Left forelimb (tissue), 1 donor: Measurements from ENCODE around the gene POLRMT.
"Not testable (repeated sequence)": the region's sequence is repeated elsewhere in the genome, so short reads cannot be mapped to it uniquely, and the experiment has no call there.

Experiments
- DNase-seq: peaks from one replicate; pipeline ENCODE4 v3.0.0-alpha.2; 2018; ENCODE audit warnings: low spot score

Gene POLRMT

DNA sequence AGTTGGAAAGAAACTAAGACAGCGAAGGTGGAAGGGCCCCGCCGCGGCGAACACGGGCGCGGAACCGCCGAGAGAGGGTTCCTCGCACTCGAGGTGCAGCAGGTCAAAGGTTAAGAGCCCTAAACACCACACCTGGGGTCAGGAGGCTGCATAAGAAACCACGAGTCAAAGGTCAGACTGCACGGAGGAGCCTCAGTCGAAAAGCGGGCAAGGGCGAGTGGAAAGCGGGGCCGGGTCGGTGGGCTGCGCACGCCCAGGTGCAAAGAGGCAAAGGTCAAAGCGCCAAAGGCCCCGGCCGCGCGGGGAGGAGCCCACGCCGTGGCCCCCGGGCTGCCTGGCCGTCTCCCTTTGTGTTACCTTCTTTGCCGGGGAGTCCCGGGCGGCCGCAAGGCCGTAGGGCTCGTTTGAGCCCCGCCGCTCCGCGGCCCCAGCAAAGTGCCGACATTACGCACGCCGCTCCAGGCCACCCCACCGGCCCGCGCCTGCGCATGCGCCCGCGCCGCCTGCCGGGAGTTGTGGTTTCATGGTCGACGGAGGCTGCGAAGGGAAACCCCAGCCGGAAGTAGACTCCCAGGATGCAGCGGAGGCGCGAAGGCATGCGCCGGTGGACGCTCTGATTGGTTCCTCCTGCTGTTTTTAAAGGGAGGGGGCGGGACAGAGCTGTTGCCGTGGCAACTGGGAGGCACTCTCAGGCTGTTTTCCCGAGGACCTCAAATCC is at the start of gene POLRMT:
Gene POLRMT (minus strand): TSS at position 470 of the 718 bp plus-strand sequence. CDS start 25 bp downstream, at position 445.
- peak; percentile 98 for DNase-seq

DNA sequence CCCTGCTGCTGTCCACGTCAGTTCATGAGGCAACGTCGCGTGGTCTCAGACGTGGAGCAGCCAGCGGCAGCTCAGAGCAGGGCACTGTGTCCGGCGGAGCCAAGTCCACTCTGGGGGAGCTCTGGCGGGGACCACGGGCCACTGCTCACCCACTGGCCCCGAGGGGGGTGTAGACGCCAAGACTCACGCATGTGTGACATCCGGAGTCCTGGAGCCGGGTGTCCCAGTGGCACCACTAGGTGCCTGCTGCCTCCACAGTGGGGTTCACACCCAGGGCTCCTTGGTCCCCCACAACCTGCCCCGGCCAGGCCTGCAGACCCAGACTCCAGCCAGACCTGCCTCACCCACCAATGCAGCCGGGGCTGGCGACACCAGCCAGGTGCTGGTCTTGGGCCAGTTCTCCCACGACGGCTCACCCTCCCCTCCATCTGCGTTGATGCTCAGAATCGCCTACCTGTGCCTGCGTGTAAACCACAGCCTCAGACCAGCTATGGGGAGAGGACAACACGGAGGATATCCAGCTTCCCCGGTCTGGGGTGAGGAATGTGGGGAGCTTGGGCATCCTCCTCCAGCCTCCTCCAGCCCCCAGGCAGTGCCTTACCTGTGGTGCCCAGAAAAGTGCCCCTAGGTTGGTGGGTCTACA is 49.5 kb upstream of the POLRMT start:
- no peak for DNase-seq

DNA sequence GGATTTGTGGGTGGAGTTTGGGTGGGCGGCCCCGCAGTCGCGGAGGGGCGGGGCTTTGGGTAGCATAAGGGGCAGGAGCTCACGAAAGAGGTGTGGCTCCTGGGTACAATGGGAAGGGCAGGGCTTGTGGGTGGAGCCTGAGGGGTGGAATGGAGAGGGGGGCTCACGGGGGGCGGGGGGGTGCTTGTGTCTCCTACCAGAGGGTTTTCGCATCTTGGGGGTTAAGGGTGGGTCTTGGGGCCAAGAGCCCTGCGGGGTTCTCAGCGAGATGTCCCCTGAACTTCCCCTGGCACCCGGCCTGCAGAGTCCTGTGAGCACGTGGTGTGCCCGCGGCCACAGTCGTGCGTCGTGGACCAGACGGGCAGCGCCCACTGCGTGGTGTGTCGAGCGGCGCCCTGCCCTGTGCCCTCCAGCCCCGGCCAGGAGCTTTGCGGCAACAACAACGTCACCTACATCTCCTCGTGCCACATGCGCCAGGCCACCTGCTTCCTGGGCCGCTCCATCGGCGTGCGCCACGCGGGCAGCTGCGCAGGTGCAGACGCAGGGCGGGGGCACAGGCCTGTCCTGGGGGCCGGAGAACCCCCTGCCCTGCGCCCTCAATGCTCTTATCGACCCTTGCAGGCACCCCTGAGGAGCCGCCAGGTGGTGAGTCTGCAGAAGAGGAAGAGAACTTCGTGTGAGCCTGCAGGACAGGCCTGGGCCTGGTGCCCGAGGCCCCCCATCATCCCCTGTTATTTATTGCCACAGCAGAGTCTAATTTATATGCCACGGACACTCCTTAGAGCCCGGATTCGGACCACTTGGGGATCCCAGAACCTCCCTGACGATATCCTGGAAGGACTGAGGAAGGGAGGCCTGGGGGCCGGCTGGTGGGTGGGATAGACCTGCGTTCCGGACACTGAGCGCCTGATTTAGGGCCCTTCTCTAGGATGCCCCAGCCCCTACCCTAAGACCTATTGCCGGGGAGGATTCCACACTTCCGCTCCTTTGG is 48.0 kb upstream of the POLRMT start:
- DNase-seq = no peak

DNA sequence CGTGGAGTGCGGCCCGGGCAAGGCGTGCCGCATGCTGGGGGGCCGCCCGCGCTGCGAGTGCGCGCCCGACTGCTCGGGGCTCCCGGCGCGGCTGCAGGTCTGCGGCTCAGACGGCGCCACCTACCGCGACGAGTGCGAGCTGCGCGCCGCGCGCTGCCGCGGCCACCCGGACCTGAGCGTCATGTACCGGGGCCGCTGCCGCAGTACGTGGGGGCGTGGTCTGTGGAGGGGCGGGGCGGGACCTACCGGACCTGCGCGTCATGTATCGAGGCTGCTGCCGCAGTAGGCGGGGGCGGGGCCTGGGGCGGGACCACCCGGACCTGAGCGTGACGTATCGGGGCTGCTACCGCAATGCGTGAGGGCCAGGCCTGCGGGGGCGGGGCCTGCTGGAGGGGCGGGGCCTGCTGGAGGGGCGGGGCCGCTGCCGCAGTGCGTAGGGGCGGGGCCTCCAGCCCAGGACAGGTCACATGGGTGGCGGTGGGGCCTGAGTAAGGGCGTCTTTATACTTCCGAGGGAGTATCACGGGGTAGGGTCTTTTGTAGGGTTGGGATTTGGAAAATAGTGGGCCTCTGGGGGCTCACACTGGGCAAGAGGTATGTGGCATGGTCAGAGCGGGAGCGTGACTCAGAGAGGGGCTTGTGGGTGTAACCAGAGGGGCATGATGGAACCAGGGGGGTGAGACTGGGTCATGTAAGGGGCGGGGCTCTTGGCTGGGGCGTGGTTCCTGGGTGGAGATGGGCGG is 47.1 kb upstream of the POLRMT start:
- DNase-seq = peak; percentile 100

DNA sequence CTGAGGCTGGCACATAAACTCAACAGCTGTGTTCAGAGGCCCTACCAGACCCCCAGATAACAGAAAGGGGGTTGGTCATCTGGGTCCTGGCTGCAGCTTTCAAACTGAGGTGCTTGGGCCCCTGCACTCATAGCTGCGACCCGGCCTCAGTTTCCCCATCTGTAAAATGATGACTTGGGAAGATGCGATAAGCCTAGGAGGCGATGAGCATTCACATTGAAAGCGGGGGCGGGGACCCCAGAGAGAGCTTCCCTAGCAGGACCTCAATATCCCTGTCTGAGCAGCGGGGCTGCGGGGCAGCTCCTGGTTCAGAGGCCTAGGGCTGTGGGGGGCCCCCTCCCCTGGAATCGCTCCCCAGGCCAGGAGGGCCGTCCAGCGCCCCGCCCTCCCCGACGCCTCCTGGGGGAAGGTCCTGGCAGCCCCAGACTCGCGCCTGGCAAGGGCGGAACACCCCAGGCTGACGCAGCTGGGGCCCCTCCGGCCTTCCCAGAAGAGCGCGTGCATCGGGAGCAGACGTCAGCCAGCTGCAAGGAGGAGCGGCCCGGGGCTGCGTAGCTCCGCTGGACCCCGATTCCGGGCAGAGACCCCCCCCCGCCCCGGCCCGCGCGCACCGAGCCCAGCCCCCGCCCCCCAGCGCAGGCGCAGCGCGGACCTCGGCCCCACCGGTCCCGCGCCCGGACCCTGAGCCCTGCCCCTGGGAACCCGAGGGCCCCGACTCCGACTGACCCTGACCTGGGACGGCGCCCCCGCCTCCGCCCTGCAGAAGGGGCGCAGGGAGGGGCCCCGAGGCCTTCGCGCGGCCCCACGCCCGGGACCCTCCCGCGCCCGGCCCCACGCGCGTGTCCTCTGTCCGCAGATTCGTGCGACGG is 46.3 kb upstream of the POLRMT start:
- DNase-seq = peak; percentile 87

DNA sequence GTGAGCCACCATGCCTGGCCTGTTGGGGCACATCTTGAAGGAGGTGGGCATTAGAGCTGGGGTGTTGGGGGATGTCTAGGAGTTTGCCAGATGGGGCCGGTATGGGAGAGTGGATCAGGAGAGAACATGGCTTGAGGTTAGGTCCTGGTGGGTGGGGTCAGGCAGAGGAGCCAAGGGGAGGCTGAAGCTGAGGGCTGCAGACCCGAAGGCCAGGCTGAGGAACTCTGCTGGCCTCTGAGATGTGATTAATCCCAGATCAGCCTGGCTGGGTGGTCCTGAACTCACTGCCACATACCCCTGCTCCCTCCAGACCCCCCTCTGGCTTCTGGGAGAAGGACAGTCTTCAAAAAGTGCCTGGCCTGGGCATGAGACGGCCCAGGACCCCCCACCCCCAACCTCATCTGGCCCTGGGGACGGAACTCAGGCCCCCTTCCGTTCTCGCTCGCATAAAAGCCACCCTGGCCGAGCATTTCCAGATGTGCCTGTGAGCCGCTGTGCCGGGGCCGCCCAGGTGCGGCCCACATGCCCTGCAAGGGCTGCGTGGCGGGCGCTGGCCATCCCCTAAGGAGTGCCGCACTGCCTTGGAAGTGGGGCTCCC is 45.6 kb upstream of the POLRMT start:
- DNase-seq = no peak

DNA sequence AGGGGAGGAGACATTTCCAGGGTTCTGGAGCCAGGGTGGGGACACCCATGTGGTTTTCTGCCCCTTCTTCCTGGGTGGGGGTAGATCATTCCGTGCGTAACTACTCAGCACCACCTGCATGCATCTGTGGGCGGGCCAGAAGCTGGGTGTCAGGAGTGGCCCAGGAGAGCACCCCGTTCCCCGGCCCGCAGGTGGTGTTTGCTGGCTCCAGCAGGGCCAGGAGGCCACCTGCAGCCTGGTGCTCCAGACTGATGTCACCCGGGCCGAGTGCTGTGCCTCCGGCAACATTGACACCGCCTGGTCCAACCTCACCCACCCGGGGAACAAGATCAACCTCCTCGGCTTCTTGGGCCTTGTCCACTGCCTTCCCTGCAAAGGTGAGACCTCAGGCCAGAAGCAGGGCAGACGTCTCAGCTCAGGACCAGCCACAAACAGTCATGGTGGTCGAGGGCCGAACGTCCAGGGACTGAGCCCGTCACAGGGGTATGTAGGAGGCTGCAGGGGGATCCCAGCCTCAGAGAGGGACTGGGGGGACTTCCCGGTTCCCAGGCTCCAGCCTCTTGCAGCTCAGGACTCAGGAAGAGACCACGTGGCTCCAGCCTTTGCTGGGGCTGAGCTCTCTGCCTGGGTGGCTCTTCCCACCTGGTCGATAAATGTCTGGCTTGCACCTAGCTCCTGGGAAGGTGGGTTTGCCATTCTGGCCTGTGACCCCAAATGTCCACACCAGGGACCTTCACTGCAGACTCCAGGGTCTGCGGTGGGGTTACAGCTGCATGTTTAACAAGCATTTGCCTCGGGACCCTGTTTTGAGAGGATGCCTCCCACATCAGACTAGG is 44.5 kb upstream of the POLRMT start:
- no peak for DNase-seq

DNA sequence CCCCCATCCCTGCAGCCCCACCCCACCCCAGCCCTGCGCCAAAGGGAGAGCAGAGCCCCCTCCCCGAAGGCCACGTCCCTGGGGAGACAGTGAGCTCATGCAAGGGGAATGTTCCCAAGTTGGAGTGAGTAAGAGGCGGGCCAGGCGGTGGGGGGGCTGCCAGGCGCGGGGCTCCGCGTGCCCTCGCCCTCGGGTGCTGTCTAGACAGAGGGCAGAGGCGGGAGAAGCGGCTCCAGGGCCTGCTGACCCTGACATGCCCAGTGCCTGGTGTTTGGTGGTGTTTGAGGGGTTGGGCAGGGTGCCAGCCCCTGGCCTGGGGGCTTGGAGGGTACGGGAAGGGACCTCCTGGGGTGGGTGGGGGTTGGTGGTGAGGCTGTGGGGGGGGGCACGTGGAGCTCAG is 43.9 kb upstream of the POLRMT start:
- no peak for DNase-seq

DNA sequence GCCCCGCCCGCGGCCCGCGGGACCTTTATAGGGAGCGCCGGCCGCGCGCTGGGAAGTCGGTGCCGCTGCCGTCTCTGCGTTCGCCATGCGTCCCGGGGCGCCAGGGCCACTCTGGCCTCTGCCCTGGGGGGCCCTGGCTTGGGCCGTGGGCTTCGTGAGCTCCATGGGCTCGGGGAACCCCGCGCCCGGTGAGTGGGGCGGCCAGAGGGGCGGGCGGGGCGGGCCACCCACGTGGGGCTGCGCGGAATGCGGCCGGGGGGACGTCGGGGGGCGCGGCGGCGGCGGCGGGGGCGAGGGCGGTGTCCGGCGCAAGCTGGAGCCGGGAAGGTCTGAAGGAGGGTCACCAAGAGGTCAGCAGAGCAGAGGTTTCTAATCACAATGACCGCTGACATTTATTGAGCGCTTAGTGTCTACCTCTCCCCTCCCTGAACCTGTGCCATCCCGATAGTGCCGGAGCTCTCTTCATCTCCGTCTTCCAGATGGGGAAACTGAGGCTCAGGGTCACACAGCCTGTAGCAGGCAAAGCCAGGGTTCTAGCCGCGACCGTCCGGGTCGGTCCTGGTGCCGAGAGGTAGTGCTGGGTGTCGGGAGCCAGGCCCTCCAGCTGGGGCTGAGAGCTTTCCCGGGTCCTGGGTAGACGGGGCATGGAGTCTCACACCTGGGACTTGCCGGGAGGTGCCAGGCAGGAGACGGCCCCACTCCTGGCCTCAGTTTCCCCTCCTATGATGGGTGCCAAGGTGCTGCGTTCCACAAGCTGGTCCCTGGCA is 43.2 kb upstream of the POLRMT start, which contains the start of gene FSTL3:
Gene FSTL3 (plus strand): TSS at position 54 of the 767 bp plus-strand sequence. CDS start 32 bp downstream, at position 86.
- DNase-seq = no peak

DNA sequence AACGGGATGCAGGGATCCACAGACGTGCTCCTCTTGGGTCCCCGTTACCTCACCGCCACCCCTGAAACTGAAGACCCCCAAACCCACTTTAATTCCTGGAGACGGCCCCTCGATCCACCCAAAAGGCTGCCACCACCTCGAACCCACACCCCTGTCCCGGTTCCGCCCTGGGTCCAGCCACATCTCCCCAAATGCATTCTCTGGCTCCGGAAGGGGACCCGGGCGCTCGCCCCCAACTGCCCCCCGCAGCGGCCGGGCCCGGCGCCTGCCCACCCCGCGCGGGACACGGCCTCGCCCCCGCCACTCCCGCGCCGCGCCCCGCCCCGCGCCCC is 42.6 kb upstream of the POLRMT start:
- DNase-seq = no peak

DNA sequence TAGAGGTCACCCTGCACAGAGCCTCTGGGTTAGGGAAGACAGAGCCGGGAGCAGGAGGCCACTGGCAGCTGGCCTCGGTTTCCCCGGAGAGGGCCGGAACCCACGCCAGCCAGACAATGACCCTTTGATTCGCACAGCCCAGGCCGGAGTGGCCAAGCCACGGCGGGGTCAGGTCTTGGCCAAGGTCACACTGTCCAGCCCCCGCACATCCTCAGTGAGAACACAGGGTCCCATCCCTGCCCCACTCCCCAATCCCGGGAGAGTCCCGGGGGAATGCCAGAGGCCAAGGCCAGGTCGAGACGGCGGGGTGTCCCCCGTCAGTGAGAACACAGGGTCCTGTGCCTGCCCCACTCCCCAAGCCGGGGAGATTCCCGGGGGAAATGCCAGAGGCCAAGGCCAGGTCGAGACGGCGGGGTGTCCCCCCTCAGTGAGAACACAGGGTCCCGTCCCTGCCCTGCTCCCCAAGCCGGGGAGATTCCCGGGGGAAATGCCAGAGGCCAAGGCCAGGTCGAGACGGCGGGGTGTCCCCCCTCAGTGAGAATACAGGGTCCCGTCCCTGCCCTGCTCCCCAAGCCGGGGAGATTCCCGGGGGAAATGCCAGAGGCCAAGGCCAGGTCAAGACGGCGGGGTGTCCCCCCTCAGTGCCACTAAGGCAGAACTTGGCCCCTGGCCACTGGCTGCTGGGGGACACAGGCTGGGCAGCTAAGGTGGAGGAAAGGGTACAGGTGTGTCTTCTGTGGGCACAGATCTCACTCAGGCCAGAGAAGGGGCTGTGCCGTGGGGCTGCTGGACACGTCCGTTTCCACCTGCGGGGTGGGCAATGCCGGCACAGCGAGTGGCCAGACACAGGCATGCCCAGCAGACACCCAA is 41.2 kb upstream of the POLRMT start:
- DNase-seq = peak; percentile 66

DNA sequence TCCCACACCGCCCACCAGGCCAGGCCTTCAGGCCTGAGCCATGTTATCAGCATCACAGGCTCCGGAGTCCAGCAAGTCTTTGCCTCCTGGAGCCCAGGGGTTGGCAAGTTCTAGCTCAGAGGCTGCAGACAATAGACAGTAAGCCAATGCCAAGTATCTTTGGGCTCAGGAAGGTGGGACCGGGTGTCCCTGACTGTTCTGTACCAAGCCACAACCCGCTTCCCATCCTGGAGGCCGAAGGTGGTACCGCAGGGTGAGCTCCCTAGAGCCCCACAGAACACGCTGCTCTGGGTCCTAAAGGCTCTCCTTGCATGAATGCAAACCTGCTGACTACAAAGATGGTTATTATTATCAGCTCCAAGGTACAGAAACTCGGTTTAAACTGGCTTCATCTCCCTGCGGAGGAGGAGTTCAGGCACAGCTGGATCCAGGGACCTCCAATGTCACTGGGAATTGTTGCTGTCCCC is 37.3 kb upstream of the POLRMT start:
- no peak for DNase-seq

DNA sequence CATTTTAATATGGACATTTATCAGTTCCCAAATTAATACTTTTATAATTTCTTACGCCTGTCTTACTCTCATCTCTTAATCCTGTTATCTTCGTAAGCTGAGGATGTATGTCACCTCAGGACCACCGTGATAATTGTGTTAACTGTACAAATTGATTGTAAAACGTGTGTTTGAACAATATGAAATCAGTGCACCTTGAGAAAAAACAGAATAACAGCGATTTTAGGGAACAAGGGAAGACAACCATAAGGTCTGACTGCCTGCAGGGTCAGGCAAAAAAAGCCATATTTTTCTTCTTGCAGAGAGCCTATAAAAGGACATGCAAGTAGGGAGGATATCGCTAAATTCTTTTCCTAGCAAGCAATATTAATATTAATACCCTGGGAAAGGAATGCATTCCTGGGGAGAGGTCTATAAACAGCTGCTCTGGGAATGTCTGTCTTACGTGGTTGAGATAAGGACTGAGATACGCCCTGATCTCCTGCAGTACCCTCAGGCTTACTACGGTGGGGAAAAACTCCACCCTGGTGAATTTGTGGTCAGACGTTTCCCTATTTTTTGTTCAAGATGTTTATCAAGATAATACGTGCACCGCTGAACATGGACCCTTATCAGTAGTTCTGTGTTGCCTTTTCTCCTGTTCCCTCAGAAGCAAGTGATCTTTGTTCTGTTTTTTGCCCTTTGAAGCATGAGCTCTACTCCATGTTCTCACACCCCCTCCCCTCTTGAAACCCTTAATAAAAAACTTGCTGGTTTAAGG is 35.5 kb upstream of the POLRMT start:
- DNase-seq = not testable (repeated sequence)

DNA sequence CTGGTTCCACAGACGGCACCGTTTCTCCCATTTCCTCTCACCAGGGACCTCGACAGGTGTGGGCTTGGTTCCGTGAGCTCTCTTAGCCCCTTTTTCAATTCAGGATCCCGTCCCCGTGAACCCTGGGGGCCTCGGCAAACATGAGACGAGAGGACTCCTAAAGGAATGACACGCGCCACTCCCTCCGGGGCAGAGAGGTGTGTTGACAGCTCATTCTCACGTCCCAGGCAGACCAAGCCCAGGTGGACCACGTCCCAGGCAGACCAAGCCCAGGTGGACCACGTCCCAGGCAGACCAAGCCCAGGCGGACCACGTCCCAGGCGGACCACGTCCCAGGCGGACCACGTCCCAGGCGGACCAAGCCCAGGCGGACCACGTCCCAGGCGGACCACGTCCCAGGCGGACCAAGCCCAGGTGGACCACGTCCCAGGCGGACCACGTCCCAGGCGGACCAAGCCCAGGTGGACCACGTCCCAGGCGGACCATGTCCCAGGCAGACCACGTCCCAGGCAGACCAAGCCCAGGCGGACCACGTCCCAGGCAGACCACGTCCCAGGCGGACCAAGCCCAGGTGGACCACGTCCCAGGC is 33.7 kb upstream of the POLRMT start:
- not testable (repeated sequence) for DNase-seq

DNA sequence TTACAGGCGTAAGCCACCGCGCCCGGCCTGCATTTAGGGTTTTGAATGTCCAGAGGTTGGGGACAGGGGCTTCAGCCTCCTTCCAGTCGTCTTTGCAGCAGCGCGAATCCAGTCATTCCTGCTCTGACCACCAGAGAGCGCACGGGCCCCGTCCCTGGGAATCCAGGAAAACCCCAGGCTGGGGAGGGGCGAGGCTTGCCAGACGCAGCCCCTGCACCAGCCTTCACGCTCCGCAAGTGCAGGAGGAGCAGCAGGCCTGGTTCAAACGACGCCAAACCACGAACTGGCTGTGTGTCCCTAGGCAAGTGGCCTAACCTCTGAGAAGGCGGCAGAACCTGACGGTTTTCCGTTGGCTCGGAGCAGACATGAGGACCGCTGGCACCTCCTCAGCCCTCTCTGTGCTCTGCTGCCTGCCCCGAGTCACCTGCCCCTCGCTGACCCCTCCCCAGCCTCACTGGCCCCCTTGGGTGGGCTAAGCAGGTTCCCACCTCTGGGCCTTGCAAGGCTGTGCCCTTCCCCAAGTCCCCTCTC is 31.6 kb upstream of the POLRMT start:
- DNase-seq = peak; percentile 92

DNA sequence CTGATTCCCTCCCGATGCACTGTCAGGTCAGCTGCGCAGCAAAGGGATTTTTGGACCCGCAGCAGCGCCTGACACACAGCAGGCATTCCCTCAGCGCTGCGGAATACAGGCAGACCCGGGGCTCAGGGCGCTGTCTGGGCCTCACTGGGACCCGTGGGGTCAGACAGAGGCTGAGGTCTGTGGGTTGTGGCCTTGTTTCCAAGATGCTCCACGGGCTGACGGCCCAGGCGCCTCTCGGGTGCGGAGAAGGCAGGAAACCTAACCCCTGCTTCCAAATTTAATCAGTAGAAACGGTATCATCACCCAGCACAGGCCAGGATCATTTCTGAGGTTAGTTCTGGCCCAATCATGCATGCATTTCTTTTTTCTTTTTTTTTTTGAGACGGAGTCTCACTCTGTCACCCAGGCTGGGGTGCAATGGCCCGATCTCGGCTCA is 30.4 kb upstream of the POLRMT start:
- DNase-seq = no peak
